H1 (cell line): Measurements from ENCODE around the gene THAP7. TPM values are rescaled to one million over a fixed set of nuclear protein-coding genes. Genes with fewer than 3 reads are reported as not detected.
A peak's percentile ranks its signal among the peaks of the same experiment; 100 is the strongest.

Experiments
- CTCF ChIA-PET: fragments of 300-600 bp; sonication (Branson Sonifier 250); formaldehyde crosslinking; loops from one replicate; lab custom pipeline; 2021; ENCODE audit not compliant: partially characterized antibody; lab: Charles Lee
- POLR2A ChIA-PET: fragments of 300-600 bp; sonication (Branson Sonifier 250); formaldehyde crosslinking; loops from one replicate; lab custom pipeline; 2021; ENCODE audit warnings: inconsistent platforms; ENCODE audit not compliant: partially characterized antibody; lab: Charles Lee
- DNase-seq, 2 experiments: peaks; one replicate each; pipeline versions ENCODE4 v3.0.0 to v3.0.0-alpha.2; 2010 to 2022; ENCODE audit warnings: low spot score in 2 of 2, low read depth in 1 of 2, mixed read lengths in 1 of 2
- FAIRE-seq: peaks from 2 replicates; lab custom pipeline; 2011; peaks lifted over from hg19 to GRCh38; lab: Jason Lieb, UNC
- H2AFZ ChIP-seq: 2 replicates; pipeline ENCODE4 v1.8.1; 2012; ENCODE audit warnings: low read length, inconsistent platforms
- H2AK5ac ChIP-seq: 2 replicates; pipeline ENCODE4 v1.6.1; 2013; ENCODE audit warnings: low read depth, low read length
- H2BK120ac ChIP-seq: replicated peaks from 2 replicates; pipeline ENCODE3; 2013; ENCODE audit warnings: low read depth, low read length, inconsistent platforms
- H2BK12ac ChIP-seq: 2 replicates; pipeline ENCODE4 v1.6.1; 2013; ENCODE audit warnings: low read depth, low read length
- H2BK15ac ChIP-seq: 2 replicates; pipeline ENCODE4 v1.6.1; 2013; ENCODE audit warnings: low read length
- H2BK20ac ChIP-seq: 2 replicates; pipeline ENCODE4 v1.6.1; 2013; ENCODE audit warnings: low read length
- H2BK5ac ChIP-seq: 2 replicates; pipeline ENCODE4 v1.6.1; 2013; ENCODE audit warnings: low read depth, low read length
- H3K14ac ChIP-seq: 2 replicates; pipeline ENCODE4 v1.6.1; 2013; ENCODE audit warnings: inconsistent platforms; ENCODE audit not compliant: insufficient read length
- H3K18ac ChIP-seq: 2 replicates; pipeline ENCODE4 v1.6.1; 2013; ENCODE audit warnings: low read length; ENCODE audit errors: extremely low read depth
- H3K23ac ChIP-seq: 2 replicates; pipeline ENCODE4 v1.6.1; 2013; ENCODE audit warnings: inconsistent platforms; ENCODE audit not compliant: insufficient read length
- H3K23me2 ChIP-seq: 2 replicates; pipeline ENCODE4 v1.6.1; 2013; ENCODE audit warnings: low read depth, low read length
- H3K27ac ChIP-seq: 2 replicates; pipeline ENCODE4 v1.6.1; 2011; ENCODE audit warnings: low read depth, low read length, inconsistent platforms
- H3K27me3 ChIP-seq, 4 experiments: replicated peaks in 1 of 4; 1 replicate in 1 of 4; 2 replicates in 3 of 4; pipeline versions ENCODE4 v1.6.1 to v1.8.1; 2011 to 2013; ENCODE audit warnings: low read length in 3 of 4, mild to moderate bottlenecking in 3 of 4, inconsistent platforms in 2 of 4, mixed read lengths in 2 of 4, moderate library complexity in 1 of 4; ENCODE audit not compliant: control insufficient read depth in 3 of 4, insufficient read depth in 3 of 4; ENCODE audit errors: extremely low read depth in 1 of 4
- H3K36me3 ChIP-seq, 4 experiments: 2 replicates each; pipeline versions ENCODE4 v1.6.1 to v1.8.1; 2011 to 2013; ENCODE audit warnings: mild to moderate bottlenecking in 4 of 4, low read length in 3 of 4, moderate library complexity in 2 of 4, control low read depth in 1 of 4, inconsistent platforms in 1 of 4; ENCODE audit not compliant: insufficient read depth in 4 of 4, control insufficient read depth in 2 of 4
- H3K4ac ChIP-seq: replicated peaks from 2 replicates; pipeline ENCODE3; 2013; ENCODE audit warnings: low read length, low read depth, mixed read lengths, inconsistent platforms; ENCODE audit not compliant: insufficient read length
- H3K4me1 ChIP-seq, 4 experiments: replicated peaks in 1 of 4; 1 replicate in 1 of 4; 2 replicates in 3 of 4; pipeline versions ENCODE4 v1.6.1 to v1.8.1; 2011 to 2013; ENCODE audit warnings: low read length in 3 of 4, inconsistent platforms in 2 of 4, mixed read lengths in 1 of 4; ENCODE audit not compliant: insufficient read depth in 4 of 4, control insufficient read depth in 3 of 4
- H3K4me2 ChIP-seq, 2 experiments: 2 replicates each; pipeline versions ENCODE4 v1.6.1 to v1.8.1; 2011 to 2013; ENCODE audit warnings: low read depth in 2 of 2, low read length in 2 of 2, control low read depth in 1 of 2, inconsistent platforms in 1 of 2, mild to moderate bottlenecking in 1 of 2; ENCODE audit not compliant: insufficient read depth in 1 of 2
- H3K4me3 ChIP-seq, 4 experiments: fragments of 200-600, 300-600 bp in 1 of 4; sonication (generic), shearing (Covaris generic), sonication (Bioruptor Twin) in 1 of 4; 2 replicates each; pipeline versions ENCODE4 v1.5.1 to v1.8.1; 2011 to 2016; ENCODE audit warnings: low read length in 4 of 4, low read depth in 3 of 4, control low read depth in 2 of 4, inconsistent platforms in 2 of 4, mild to moderate bottlenecking in 2 of 4, mixed read lengths in 1 of 4, moderate library complexity in 1 of 4; ENCODE audit not compliant: insufficient read depth in 2 of 4; ENCODE audit errors: extremely low read depth in 1 of 4
- H3K56ac ChIP-seq: replicated peaks from 2 replicates; pipeline ENCODE3; 2013; ENCODE audit warnings: low read depth, mild to moderate bottlenecking, mixed read lengths, low read length, inconsistent platforms; ENCODE audit not compliant: insufficient read length
- H3K79me1 ChIP-seq: 2 replicates; pipeline ENCODE4 v1.6.1; 2013; ENCODE audit warnings: low read depth, low read length, control low read depth
- H3K79me2 ChIP-seq, 2 experiments: 2 replicates each; pipeline versions ENCODE4 v1.6.1 to v1.8.1; 2012 to 2013; ENCODE audit warnings: low read length in 2 of 2, mild to moderate bottlenecking in 2 of 2, inconsistent platforms in 1 of 2; ENCODE audit not compliant: insufficient read depth in 2 of 2, control insufficient read depth in 1 of 2
- H3K9ac ChIP-seq, 4 experiments: replicated peaks in 1 of 4; 1 replicate in 1 of 4; 2 replicates in 3 of 4; pipeline versions ENCODE4 v1.6.1 to v1.8.1; 2011 to 2013; ENCODE audit warnings: low read depth in 3 of 4, low read length in 3 of 4, control low read depth in 2 of 4, mild to moderate bottlenecking in 2 of 4, moderate library complexity in 2 of 4, inconsistent platforms in 1 of 4; ENCODE audit errors: extremely low read depth in 1 of 4
- H3K9me3 ChIP-seq, 2 experiments: 2 replicates each; pipeline versions ENCODE4 v1.6.1 to v1.8.1; 2012 to 2013; ENCODE audit warnings: mild to moderate bottlenecking in 2 of 2, moderate library complexity in 2 of 2, control low read depth in 1 of 2, inconsistent platforms in 1 of 2, low read depth in 1 of 2, low read length in 1 of 2, mixed read lengths in 1 of 2; ENCODE audit not compliant: insufficient read depth in 2 of 2
- H4K20me1 ChIP-seq, 2 experiments: replicated peaks in 1 of 2; 2 replicates each; pipeline versions ENCODE3 to v1.8.1; 2011 to 2013; ENCODE audit warnings: inconsistent platforms in 2 of 2, low read length in 2 of 2, mild to moderate bottlenecking in 1 of 2; ENCODE audit not compliant: insufficient read depth in 2 of 2, control insufficient read depth in 1 of 2
- H4K5ac ChIP-seq: 2 replicates; pipeline ENCODE4 v1.6.1; 2013; ENCODE audit warnings: low read length, low read depth, mixed read lengths, inconsistent platforms; ENCODE audit not compliant: insufficient read length
- H4K8ac ChIP-seq: 2 replicates; pipeline ENCODE4 v1.8.0; 2013; ENCODE audit warnings: mild to moderate bottlenecking, moderate library complexity, low read length, inconsistent platforms; ENCODE audit not compliant: insufficient read depth; ENCODE audit errors: extremely low read depth
- H4K91ac ChIP-seq: replicated peaks from 2 replicates; pipeline ENCODE3; 2013; ENCODE audit warnings: low read length, mixed read lengths, inconsistent platforms; ENCODE audit not compliant: insufficient read length
- ASH2L ChIP-seq: fragments of 200-600, 300-600 bp; sonication (generic); IDR thresholded peaks from one replicate; pipeline ENCODE4 v1.7.1; 2017; ENCODE audit warnings: low read length
- CHD2 ChIP-seq: IDR thresholded peaks from 2 replicates; pipeline ENCODE4 v1.6.1; 2012; ENCODE audit warnings: low read length, improper control_type of control experiment
- POLR2A ChIP-seq, 2 experiments: IDR thresholded peaks; 1 replicate in 1 of 2; 2 replicates in 1 of 2; pipeline ENCODE4 v1.6.1; 2011; ENCODE audit warnings: low read depth in 2 of 2, low read length in 2 of 2, mild to moderate bottlenecking in 2 of 2; ENCODE audit errors: control extremely low read depth in 1 of 2
- POLR2AphosphoS5 ChIP-seq: IDR thresholded peaks from 2 replicates; pipeline ENCODE4 v1.6.1; 2011; ENCODE audit warnings: low read depth, low read length
- POU5F1 ChIP-seq: IDR thresholded peaks from 2 replicates; pipeline ENCODE4 v1.6.1; 2011; ENCODE audit warnings: low read depth, mild to moderate bottlenecking, low read length, moderate library complexity
- SP2 ChIP-seq: IDR thresholded peaks from 2 replicates; pipeline ENCODE4 v1.6.1; 2012; ENCODE audit warnings: mild to moderate bottlenecking, low read length, inconsistent platforms
- SP4 ChIP-seq: IDR thresholded peaks from 2 replicates; pipeline ENCODE4 v1.6.1; 2012; ENCODE audit warnings: low read length, inconsistent platforms
- SUZ12 ChIP-seq: fragments of 200-600 bp; sonication (generic); IDR thresholded peaks from 2 replicates; pipeline ENCODE4 v1.6.1; 2012; ENCODE audit warnings: mild to moderate bottlenecking, inconsistent platforms, low read length, moderate library complexity, mixed read lengths
- TBP ChIP-seq: IDR thresholded peaks from 2 replicates; pipeline ENCODE4 v1.6.1; 2011; ENCODE audit warnings: low read depth, low read length, improper control_type of control experiment
- ZNF274 ChIP-seq: IDR thresholded peaks from 2 replicates; pipeline ENCODE4 v1.7.0; 2012; ENCODE audit warnings: low read length, borderline replicate concordance; ENCODE audit errors: extremely low read depth
- WGBS, 2 experiments: shearing (Covaris generic) in 1 of 2; methylation state at CpG; one replicate each; pipeline versions ENCODE4 v1.1.6 to v1.1.7; 2013 to 2015; ENCODE audit warnings: low lambda C conversion rate in 2 of 2, mixed read lengths in 2 of 2, inconsistent platforms in 1 of 2, low coverage in 1 of 2, missing lambda C conversion rate in 1 of 2; ENCODE audit not compliant: insufficient replicate concordance in 2 of 2, insufficient coverage in 1 of 2, insufficient read length in 1 of 2; ENCODE audit errors: extremely low coverage in 1 of 2, missing lambda C conversion rate in 1 of 2; 5-methylcytosine and 5-hydroxymethylcytosine counted together
- polyA plus RNA-seq, 7 experiments: library from polyadenylated mRNA; depleted of rRNA in 3 of 7; stranded (reverse) in 5 of 7; unstranded in 2 of 7; fragments of >200 nt in 5 of 7; fragments of 200-250 nt in 2 of 7; gene quantifications; 1 replicate in 5 of 7; 2 replicates in 1 of 7; 4 replicates in 1 of 7; pipeline versions ENCODE4 v1.2.1 to v1.2.3, GENCODE V29; 2011 to 2013; ENCODE audit warnings: missing spikeins in 2 of 7, mixed read lengths in 2 of 7
- total RNA-seq: library from RNA; stranded (reverse); fragmentation: NEBNext Ultra II Directional; extraction: Animal tissue kit (Norgen Biotek cat#: 25700); gene quantifications from 2 replicates; pipeline ENCODE4 v1.2.1, GENCODE V29; 2021
- TF ChIP-seq, protein P1 (sequence below), 3 experiments: IDR thresholded peaks; 1 replicate in 2 of 3; 2 replicates in 1 of 3; pipeline versions ENCODE4 v1.5.1 to v1.6.1; 2011; ENCODE audit warnings: low read length in 3 of 3, mild to moderate bottlenecking in 3 of 3, inconsistent platforms in 2 of 3, low read depth in 1 of 3, moderate library complexity in 1 of 3; ENCODE audit not compliant: insufficient read depth in 1 of 3; ENCODE audit errors: control extremely low read depth in 1 of 3

Gene THAP7
- total and polyA plus RNA-seq, 2 of the 8 experiments (the other 6 are each of a cell fraction or from before 2014, with no cell fraction given), result 16.9 to 32.5 TPM

- Histone ChIP-seq H2AK5ac (no peak overlapping the region), H3K4me2 (peak overlapping the region; percentile 68 to 97), H3K4ac (no peak overlapping the region), H4K20me1 (peaks cover 0 to 8% of the 10 kb centered on the region in 2 experiments), H3K79me2 (no peaks in the 10 kb centered on the region), H3K9ac (peak overlapping the region in 1 of 4 experiments; percentile 31; a peak in 3 of 7 replicates), H3K18ac (peak overlapping the region; percentile 48), H3K27me3 (peaks cover 0 to 4% (median 3%) of the 10 kb centered on the region in 4 experiments; a peak in 4 of 7 replicates), H4K5ac (peak overlapping the region; percentile 28), H2BK20ac (no peak overlapping the region), H3K9me3 (no peaks in the 10 kb centered on the region), H3K27ac (no peak overlapping the region), H3K23ac (no peak overlapping the region), H4K8ac (0 out of 2 replicates have a peak overlapping the region, but pooled peaks have one; percentile 39), H2BK15ac (no peak overlapping the region), H2BK12ac (no peak overlapping the region), H3K4me3 (peak overlapping the region; percentile 51 to 75 (median 64)), H3K23me2 (peaks cover 6% of the 10 kb centered on the region; the same call in 1 of the 2 replicates), H4K91ac (no peak overlapping the region), H3K36me3 (peaks cover 0 to 2% (median 0%) of the 10 kb centered on the region in 4 experiments; a peak in 1 of 8 replicates), H3K14ac (no peak overlapping the region), H2BK5ac (peak overlapping the region; percentile 44; the same call in 1 of the 2 replicates), H3K4me1 (peaks cover 15 to 31% (median 19%) of the 10 kb centered on the region in 4 experiments), H3K56ac (peak overlapping the region; percentile 74), H2BK120ac (no peak overlapping the region), H3K79me1 (no peaks in the 10 kb centered on the region; the same call in 1 of the 2 replicates), H2AFZ (peak overlapping the region; percentile 35; the same call in 1 of the 2 replicates)
- WGBS, 2 experiments, result 5% methylated on average over 24 of the region's 24 CpGs; no CpG with 5 or more reads in 1 of the 2 experiments
- ChIA-PET POLR2A (interaction anchor here (0.8 to 1.4 kb wide), 2 partner anchors 11 to 32 kb away, joined by 3 to 8 read pairs; partner anchors contain the start of genes LZTR1 and THAP7), CTCF (interaction anchor here (0.6 to 2.3 kb wide), 7 partner anchors 10 to 128 kb away, joined by 3 to 7 read pairs (median 3); partner anchors contain the start of gene LZTR1)
- no peak for FAIRE-seq
- no peak for DNase-seq
- TF ChIP-seq SP4 (no peak), TBP (0 out of 2 replicates have a peak, but pooled peaks have one; percentile 18), POLR2AphosphoS5 (0 out of 2 replicates have a peak, but pooled peaks have one; percentile 36), SP2 (no peak), ASH2L (peak; percentile 48), POU5F1 (no peak), POLR2A (IDR thresholded peaks at IDR 0.05; ENCODE audit: control extremely low read depth in 1 of 2, low read depth in 2 of 2, low read length in 2 of 2) (0 out of 3 replicates have a peak, but pooled peaks of 1 of the 2 experiments have one; percentile 46), SUZ12 (no peak), ZNF274 (no peak), CHD2 (no peak)
- TF ChIP-seq, protein P1, sequence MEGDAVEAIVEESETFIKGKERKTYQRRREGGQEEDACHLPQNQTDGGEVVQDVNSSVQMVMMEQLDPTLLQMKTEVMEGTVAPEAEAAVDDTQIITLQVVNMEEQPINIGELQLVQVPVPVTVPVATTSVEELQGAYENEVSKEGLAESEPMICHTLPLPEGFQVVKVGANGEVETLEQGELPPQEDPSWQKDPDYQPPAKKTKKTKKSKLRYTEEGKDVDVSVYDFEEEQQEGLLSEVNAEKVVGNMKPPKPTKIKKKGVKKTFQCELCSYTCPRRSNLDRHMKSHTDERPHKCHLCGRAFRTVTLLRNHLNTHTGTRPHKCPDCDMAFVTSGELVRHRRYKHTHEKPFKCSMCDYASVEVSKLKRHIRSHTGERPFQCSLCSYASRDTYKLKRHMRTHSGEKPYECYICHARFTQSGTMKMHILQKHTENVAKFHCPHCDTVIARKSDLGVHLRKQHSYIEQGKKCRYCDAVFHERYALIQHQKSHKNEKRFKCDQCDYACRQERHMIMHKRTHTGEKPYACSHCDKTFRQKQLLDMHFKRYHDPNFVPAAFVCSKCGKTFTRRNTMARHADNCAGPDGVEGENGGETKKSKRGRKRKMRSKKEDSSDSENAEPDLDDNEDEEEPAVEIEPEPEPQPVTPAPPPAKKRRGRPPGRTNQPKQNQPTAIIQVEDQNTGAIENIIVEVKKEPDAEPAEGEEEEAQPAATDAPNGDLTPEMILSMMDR (IDR thresholded peaks at IDR 0.05; ENCODE audit: control extremely low read depth in 1 of 3, insufficient read depth in 1 of 3, low read depth in 1 of 3, low read length in 3 of 3), result no peak
Observed at GRCh38 chr22:21013657-21014201, 11.8 kb upstream of the THAP7 start.
